ENCODE measurements around the gene ZNF256. TPM values are rescaled to one million over a fixed set of nuclear protein-coding genes. Genes with fewer than 3 reads are reported as not detected.

The ZNF256 gene
- total and polyA plus RNA-seq, 2 of the 13 experiments (the other 11 are each of a cell fraction or from before 2014, with no cell fraction given), result 3.8 to 6.0 TPM

DNA sequence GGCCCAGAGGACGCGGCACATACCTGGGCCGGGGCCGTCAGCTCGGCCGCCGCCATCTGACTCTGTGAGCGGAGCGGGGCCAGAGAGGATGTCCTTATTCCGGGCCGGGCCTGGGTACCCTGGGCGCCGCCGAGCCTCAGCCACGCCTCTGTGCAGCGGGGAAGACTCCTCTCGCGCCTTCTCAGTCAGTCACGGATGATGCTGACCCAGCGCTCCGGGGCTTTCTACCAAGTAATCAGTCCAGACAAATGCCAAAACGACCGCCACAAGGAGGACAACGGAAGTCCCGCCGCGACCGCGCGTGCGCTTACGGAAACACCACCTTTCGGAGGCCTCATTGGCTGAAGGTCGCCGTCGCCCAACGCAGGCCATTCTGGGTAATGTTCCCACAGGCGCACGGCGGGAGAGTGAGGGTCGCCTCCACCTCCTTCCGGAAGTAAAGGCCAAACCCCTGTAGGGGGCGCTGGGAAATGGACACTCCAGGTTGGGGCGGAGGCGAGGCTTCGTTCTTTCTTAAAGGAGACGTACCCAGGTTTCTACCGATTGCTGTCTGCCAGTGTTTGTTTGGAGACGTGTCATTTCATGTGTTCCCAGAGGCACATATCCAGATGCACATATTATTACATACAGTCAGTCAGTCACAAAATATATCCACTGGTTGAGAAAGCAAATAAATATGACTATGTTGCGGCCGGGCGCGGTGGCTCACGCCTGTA is at the start of gene ZNF256 (continued):
- TF ChIP-seq RAD21 (CRISPR knock-in tag; IDR thresholded peaks at IDR 0.05) (0 out of 2 replicates have a peak, but pooled peaks have one; percentile 36), TBL1XR1 (IDR thresholded peaks at IDR 0.05; ENCODE audit: borderline replicate concordance, low read length, partially characterized antibody) (peak; percentile 94), ZFP62 (CRISPR knock-in tag; IDR thresholded peaks at IDR 0.05) (no peak), ZSCAN30 (CRISPR knock-in tag; IDR thresholded peaks at IDR 0.05) (no peak), RXRB (CRISPR knock-in tag; IDR thresholded peaks at IDR 0.05; ENCODE audit: borderline replicate concordance) (peak; percentile 59), ZBTB7A (CRISPR knock-in tag; IDR thresholded peaks at IDR 0.05) (peak; percentile 93), SP5 (CRISPR knock-in tag; IDR thresholded peaks at IDR 0.05; ENCODE audit: borderline replicate concordance, low read depth) (no peak), NRL (CRISPR knock-in tag; IDR thresholded peaks at IDR 0.05; ENCODE audit: borderline replicate concordance) (no peak), ZNF670 (CRISPR knock-in tag; IDR thresholded peaks at IDR 0.05; ENCODE audit: borderline replicate concordance) (0 out of 2 replicates have a peak, but pooled peaks have one; percentile 51), ATF7 (IDR thresholded peaks at IDR 0.05) (no peak), ATF7 (CRISPR knock-in tag; IDR thresholded peaks at IDR 0.05) (peak; percentile 45; the same call in 1 of the 2 replicates), ZNF253 (CRISPR knock-in tag; IDR thresholded peaks at IDR 0.05; ENCODE audit: borderline replicate concordance) (no peak), HOXA7 (CRISPR knock-in tag; IDR thresholded peaks at IDR 0.05) (no peak), ZNF589 (CRISPR knock-in tag; conservative IDR thresholded peaks at IDR 0.05) (no peak), SIX1 (CRISPR knock-in tag; IDR thresholded peaks at IDR 0.05; ENCODE audit: borderline replicate concordance) (no peak), RBFOX2 (IDR thresholded peaks at IDR 0.05; ENCODE audit: low read depth, low read length) (peak; percentile 66; the same call in 1 of the 2 replicates), ISX (CRISPR knock-in tag; conservative IDR thresholded peaks at IDR 0.05) (no peak), RFX3 (CRISPR knock-in tag; IDR thresholded peaks at IDR 0.05) (no peak), ZNF383 (CRISPR knock-in tag; IDR thresholded peaks at IDR 0.05; ENCODE audit: borderline replicate concordance) (no peak)
- TF ChIP-seq, protein P1, sequence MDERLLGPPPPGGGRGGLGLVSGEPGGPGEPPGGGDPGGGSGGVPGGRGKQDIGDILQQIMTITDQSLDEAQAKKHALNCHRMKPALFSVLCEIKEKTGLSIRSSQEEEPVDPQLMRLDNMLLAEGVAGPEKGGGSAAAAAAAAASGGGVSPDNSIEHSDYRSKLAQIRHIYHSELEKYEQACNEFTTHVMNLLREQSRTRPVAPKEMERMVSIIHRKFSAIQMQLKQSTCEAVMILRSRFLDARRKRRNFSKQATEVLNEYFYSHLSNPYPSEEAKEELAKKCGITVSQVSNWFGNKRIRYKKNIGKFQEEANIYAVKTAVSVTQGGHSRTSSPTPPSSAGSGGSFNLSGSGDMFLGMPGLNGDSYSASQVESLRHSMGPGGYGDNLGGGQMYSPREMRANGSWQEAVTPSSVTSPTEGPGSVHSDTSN (CRISPR knock-in tag; IDR thresholded peaks at IDR 0.05), result 0 out of 2 replicates have a peak, but pooled peaks have one; percentile 14
- TF ChIP-seq, protein P2, sequence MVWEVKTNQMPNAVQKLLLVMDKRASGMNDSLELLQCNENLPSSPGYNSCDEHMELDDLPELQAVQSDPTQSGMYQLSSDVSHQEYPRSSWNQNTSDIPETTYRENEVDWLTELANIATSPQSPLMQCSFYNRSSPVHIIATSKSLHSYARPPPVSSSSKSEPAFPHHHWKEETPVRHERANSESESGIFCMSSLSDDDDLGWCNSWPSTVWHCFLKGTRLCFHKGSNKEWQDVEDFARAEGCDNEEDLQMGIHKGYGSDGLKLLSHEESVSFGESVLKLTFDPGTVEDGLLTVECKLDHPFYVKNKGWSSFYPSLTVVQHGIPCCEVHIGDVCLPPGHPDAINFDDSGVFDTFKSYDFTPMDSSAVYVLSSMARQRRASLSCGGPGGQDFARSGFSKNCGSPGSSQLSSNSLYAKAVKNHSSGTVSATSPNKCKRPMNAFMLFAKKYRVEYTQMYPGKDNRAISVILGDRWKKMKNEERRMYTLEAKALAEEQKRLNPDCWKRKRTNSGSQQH (CRISPR knock-in tag; IDR thresholded peaks at IDR 0.05; ENCODE audit: low read depth), result 0 out of 2 replicates have a peak, but pooled peaks have one; percentile 49
- TF ChIP-seq, protein P3, sequence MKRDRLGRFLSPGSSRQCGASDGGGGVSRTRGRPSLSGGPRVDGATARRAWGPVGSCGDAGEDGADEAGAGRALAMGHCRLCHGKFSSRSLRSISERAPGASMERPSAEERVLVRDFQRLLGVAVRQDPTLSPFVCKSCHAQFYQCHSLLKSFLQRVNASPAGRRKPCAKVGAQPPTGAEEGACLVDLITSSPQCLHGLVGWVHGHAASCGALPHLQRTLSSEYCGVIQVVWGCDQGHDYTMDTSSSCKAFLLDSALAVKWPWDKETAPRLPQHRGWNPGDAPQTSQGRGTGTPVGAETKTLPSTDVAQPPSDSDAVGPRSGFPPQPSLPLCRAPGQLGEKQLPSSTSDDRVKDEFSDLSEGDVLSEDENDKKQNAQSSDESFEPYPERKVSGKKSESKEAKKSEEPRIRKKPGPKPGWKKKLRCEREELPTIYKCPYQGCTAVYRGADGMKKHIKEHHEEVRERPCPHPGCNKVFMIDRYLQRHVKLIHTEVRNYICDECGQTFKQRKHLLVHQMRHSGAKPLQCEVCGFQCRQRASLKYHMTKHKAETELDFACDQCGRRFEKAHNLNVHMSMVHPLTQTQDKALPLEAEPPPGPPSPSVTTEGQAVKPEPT (CRISPR knock-in tag; IDR thresholded peaks at IDR 0.05; ENCODE audit: low read depth), result no peak
- TF ChIP-seq, protein P4, sequence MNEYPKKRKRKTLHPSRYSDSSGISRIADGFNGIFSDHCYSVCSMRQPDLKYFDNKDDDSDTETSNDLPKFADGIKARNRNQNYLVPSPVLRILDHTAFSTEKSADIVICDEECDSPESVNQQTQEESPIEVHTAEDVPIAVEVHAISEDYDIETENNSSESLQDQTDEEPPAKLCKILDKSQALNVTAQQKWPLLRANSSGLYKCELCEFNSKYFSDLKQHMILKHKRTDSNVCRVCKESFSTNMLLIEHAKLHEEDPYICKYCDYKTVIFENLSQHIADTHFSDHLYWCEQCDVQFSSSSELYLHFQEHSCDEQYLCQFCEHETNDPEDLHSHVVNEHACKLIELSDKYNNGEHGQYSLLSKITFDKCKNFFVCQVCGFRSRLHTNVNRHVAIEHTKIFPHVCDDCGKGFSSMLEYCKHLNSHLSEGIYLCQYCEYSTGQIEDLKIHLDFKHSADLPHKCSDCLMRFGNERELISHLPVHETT (CRISPR knock-in tag; conservative IDR thresholded peaks at IDR 0.05), result no peak

Measured in HepG2 (cell line).